ENCODE data around the gene KRTAP19-7.

DNA sequence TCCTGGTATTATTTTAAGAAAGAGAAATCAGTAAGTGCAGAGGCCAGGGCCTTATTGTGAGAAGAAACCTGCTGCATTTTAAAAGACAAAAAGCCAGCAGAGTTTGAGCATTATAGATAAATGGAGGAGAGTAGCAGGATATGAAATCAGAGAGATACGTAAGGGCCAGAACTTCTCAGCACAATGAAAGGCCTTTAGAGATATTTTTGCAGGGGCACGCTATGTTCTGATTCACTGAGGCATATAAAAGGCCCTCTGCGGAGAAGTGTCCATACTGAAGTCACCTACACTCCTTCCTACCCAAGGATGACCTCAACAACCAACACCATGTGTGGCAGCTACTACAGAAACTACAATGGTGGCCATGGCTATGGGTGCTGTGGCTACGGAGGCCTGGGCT lies 31.0 kb upstream of the KRTAP19-7 start, which contains the start of gene KRTAP6-3:
- no peak for TF ChIP-seq ZNF274 (IDR thresholded peaks at IDR 0.05; ENCODE audit: low read depth, low read length)
- no peak for TF ChIP-seq YY1 (IDR thresholded peaks at IDR 0.05; ENCODE audit: insufficient read depth, insufficient read length)
- no peak for TF ChIP-seq SUZ12 (IDR thresholded peaks at IDR 0.05; ENCODE audit: extremely low read depth, insufficient read depth, insufficient read length)

All from NT2/D1 (cell line).